Cardiac muscle cell (in vitro differentiated cells and primary cell): ENCODE results near the gene MSL2. TPM values are rescaled to one million over a fixed set of nuclear protein-coding genes. Genes with fewer than 3 reads are reported as not detected.
"Not testable (repeated sequence)": the region's sequence is repeated elsewhere in the genome, so short reads cannot be mapped to it uniquely, and the experiment has no call there.

Experiments used
- DNase-seq, 2 donors: peaks; one replicate each; pipeline versions ENCODE4 v3.0.0 to v3.0.0-alpha.2; 2010 to 2017; ENCODE audit warnings: low read depth in 1 of 2, low spot score in 1 of 2
- H3K27ac ChIP-seq: fragments of 200-600 bp; sonication (generic); 2 replicates; pipeline ENCODE4 v1.5.1; 2016
- H3K27me3 ChIP-seq: fragments of 200-600 bp; sonication (generic); 2 replicates; pipeline ENCODE4 v1.6.0; 2016; ENCODE audit warnings: control low read depth
- H3K36me3 ChIP-seq: fragments of 200-600 bp; sonication (generic); 2 replicates; pipeline ENCODE4 v1.5.1; 2016; ENCODE audit warnings: control low read depth
- H3K4me1 ChIP-seq: fragments of 200-600 bp; sonication (generic); 2 replicates; pipeline ENCODE4 v1.8.1; 2017; ENCODE audit warnings: low read depth, mild to moderate bottlenecking, mixed run types
- H3K4me3 ChIP-seq: fragments of 200-600 bp; sonication (generic); 2 replicates; pipeline ENCODE4 v1.5.1; 2016; ENCODE audit warnings: mild to moderate bottlenecking
- H3K9me3 ChIP-seq: fragments of 200-600 bp; sonication (generic); 2 replicates; pipeline ENCODE4 v1.5.1; 2017; ENCODE audit warnings: low read depth, mild to moderate bottlenecking, control low read depth
- CTCF ChIP-seq: IDR thresholded peaks from 2 replicates; pipeline ENCODE4 v1.5.1; 2012; ENCODE audit warnings: low read depth, mild to moderate bottlenecking, low read length
- polyA plus RNA-seq: library from polyadenylated mRNA; unstranded; fragments of >200 nt; fragmentation: Nextera tagmentation; extraction: Ambion mirVana; gene quantifications from 2 replicates; pipeline ENCODE4 v1.2.1, GENCODE V29; 2016
- total RNA-seq: library from RNA; depleted of rRNA; stranded (reverse); fragments of >200 nt; gene quantifications from 2 replicates; pipeline ENCODE4 v1.2.3, GENCODE V29; 2016

Gene MSL2
- total and polyA plus RNA-seq, 2 experiments from 2014 or later, result 5.3 to 16.4 TPM

- TF ChIP-seq CTCF, result no peak
- Histone ChIP-seq H3K4me1 (peaks cover 20% of the 10 kb centered on the region), H3K27me3 (no peaks in the 10 kb centered on the region), H3K4me3 (peak overlapping the region; percentile 96), H3K9me3 (no peaks in the 10 kb centered on the region), H3K36me3 (no peaks in the 10 kb centered on the region), H3K27ac (peak overlapping the region; percentile 99)
- DNase-seq, result peak in 1 of 2 donors; percentile 46
Observed at GRCh38 chr3:136194409-136195257, 1.5 kb downstream of the MSL2 start.

GRCh38 chr3:136193278-136194054 lies 2.7 kb downstream of the MSL2 start:
- Histone ChIP-seq H3K4me3 (peak overlapping the region; percentile 96), H3K4me1 (peaks cover 20% of the 10 kb centered on the region), H3K27me3 (no peaks in the 10 kb centered on the region), H3K27ac (no peak overlapping the region), H3K36me3 (no peaks in the 10 kb centered on the region), H3K9me3 (no peaks in the 10 kb centered on the region)
- no peak for TF ChIP-seq CTCF
- DNase-seq, result peak in 1 of 2 donors; percentile 42

GRCh38 chr3:136192831-136193230 lies 3.3 kb downstream of the MSL2 start:
- peak overlapping the region; percentile 96 for H3K4me3 ChIP-seq
- no peaks in the 10 kb centered on the region for H3K36me3 ChIP-seq
- H3K27ac ChIP-seq, result no peak overlapping the region
- H3K9me3 ChIP-seq, result no peaks in the 10 kb centered on the region
- peaks cover 16% of the 10 kb centered on the region for H3K4me1 ChIP-seq
- no peaks in the 10 kb centered on the region for H3K27me3 ChIP-seq
- no peak for TF ChIP-seq CTCF
- DNase-seq, result no peak

- H3K27ac ChIP-seq, H3K4me1 ChIP-seq, H3K9me3 ChIP-seq, H3K27me3 ChIP-seq, H3K36me3 ChIP-seq, DNase-seq: not testable (repeated sequence)
- peak overlapping the region; percentile 96 for H3K4me3 ChIP-seq
Observed at GRCh38 chr3:136192195-136192594, 3.9 kb downstream of the MSL2 start.

GRCh38 chr3:136189859-136190617 lies 6.1 kb downstream of the MSL2 start:
- no peak for TF ChIP-seq CTCF
- DNase-seq, result no peak
- Histone ChIP-seq H3K4me1 (peaks cover 8% of the 10 kb centered on the region), H3K9me3 (no peaks in the 10 kb centered on the region), H3K27me3 (no peaks in the 10 kb centered on the region), H3K27ac (no peak overlapping the region), H3K36me3 (no peaks in the 10 kb centered on the region), H3K4me3 (no peak overlapping the region)
